Tibial nerve (tissue), 4 donors: ENCODE measurements around the gene ZNF644. TPM values are rescaled to one million over a fixed set of nuclear protein-coding genes. Genes with fewer than 3 reads are reported as not detected.
"Not testable (repeated sequence)": the region's sequence is repeated elsewhere in the genome, so short reads cannot be mapped to it uniquely, and the experiment has no call there.

ENCODE experiments used
- DNase-seq, 2 donors: peaks; one replicate each; pipeline ENCODE4 v3.0.0-alpha.2; 2019; ENCODE audit warnings: low spot score in 2 of 2
- H3K27ac ChIP-seq, 4 donors: fragments of 200-600 bp; sonication (generic) in 3 of 4; one replicate each; pipeline ENCODE4 v1.5.1; 2017 to 2019; ENCODE audit warnings: mild to moderate bottlenecking in 1 of 4
- H3K27me3 ChIP-seq, 2 donors: fragments of 200-600 bp; sonication (generic) in 1 of 2; one replicate each; pipeline versions ENCODE4 v1.5.1 to v1.6.0; 2017 to 2019
- H3K36me3 ChIP-seq, 3 donors: fragments of 200-600 bp; sonication (generic); one replicate each; pipeline ENCODE4 v1.5.1; 2018 to 2019
- H3K4me1 ChIP-seq, 4 donors: fragments of 200-600 bp; sonication (generic) in 3 of 4; one replicate each; pipeline ENCODE4 v1.5.1; 2017 to 2019
- H3K4me3 ChIP-seq, 4 donors: fragments of 200-600 bp; sonication (generic) in 3 of 4; one replicate each; pipeline ENCODE4 v1.5.1; 2017 to 2019; ENCODE audit warnings: mild to moderate bottlenecking in 1 of 4, moderate library complexity in 1 of 4
- H3K9me3 ChIP-seq, 4 donors: fragments of 200-600 bp; sonication (generic) in 3 of 4; one replicate each; pipeline ENCODE4 v1.5.1; 2017 to 2019
- EP300 ChIP-seq, 2 donors: sonication (generic); formaldehyde crosslinking; IDR thresholded peaks; one replicate each; pipeline ENCODE4 v1.6.1; 2017; ENCODE audit warnings: antibody characterized with exemption in 2 of 2, mild to moderate bottlenecking in 1 of 2
- POLR2A ChIP-seq, 2 donors: fragments of 450-650 bp; IDR thresholded peaks; one replicate each; pipeline ENCODE4 v1.6.1; 2017; ENCODE audit warnings: antibody characterized with exemption in 2 of 2, mild to moderate bottlenecking in 2 of 2, moderate library complexity in 2 of 2
- WGBS, 2 donors: methylation state at CpG; one replicate each; pipeline ENCODE4 v1.1.5; 2018; 5-methylcytosine and 5-hydroxymethylcytosine counted together
- total RNA-seq, 4 donors: library from RNA; depleted of rRNA; stranded (reverse); fragments of >200 nt; gene quantifications; one replicate each; pipeline ENCODE4 v1.1.0, GENCODE V29; 2016
- TF ChIP-seq, protein P1 (sequence below), 5 experiments: fragments of 200-600 bp in 3 of 5; fragments of 450-650 bp in 2 of 5; sonication (generic) in 3 of 5; IDR thresholded peaks; one replicate each; pipeline ENCODE4 v1.5.1; 2016 to 2019; ENCODE audit warnings: antibody characterized with exemption in 5 of 5, mild to moderate bottlenecking in 3 of 5, moderate library complexity in 2 of 5

Gene ZNF644
- total RNA-seq, 4 donors from 2014 or later: 43.3 to 97.2 (median 70.8) TPM

DNA sequence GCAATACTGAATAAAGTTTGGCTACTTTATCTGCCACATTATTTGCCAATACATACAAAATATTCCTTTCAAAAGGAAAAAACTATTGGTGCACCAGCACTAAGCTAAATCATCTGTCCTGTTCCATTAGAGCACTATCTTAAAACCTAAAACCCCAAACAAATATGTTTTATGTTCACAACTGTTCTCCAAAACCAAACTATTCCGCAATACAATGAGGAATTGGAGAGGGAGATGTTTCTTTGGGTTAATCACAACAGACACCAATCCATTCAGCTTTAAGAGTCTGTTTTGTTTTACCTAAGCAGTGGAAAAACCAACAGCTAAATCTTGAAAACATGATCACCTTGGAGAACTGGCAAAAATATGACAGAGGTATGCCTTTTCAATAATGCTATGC, 85.1 kb downstream of the ZNF644 start:
- no peak for TF ChIP-seq POLR2A (IDR thresholded peaks at IDR 0.05)
- TF ChIP-seq, protein P1, sequence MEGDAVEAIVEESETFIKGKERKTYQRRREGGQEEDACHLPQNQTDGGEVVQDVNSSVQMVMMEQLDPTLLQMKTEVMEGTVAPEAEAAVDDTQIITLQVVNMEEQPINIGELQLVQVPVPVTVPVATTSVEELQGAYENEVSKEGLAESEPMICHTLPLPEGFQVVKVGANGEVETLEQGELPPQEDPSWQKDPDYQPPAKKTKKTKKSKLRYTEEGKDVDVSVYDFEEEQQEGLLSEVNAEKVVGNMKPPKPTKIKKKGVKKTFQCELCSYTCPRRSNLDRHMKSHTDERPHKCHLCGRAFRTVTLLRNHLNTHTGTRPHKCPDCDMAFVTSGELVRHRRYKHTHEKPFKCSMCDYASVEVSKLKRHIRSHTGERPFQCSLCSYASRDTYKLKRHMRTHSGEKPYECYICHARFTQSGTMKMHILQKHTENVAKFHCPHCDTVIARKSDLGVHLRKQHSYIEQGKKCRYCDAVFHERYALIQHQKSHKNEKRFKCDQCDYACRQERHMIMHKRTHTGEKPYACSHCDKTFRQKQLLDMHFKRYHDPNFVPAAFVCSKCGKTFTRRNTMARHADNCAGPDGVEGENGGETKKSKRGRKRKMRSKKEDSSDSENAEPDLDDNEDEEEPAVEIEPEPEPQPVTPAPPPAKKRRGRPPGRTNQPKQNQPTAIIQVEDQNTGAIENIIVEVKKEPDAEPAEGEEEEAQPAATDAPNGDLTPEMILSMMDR (IDR thresholded peaks at IDR 0.05): no peak
- TF ChIP-seq EP300 (IDR thresholded peaks at IDR 0.05): no peak
- no peaks in the 10 kb centered on the region for H3K27me3 ChIP-seq
- H3K4me3 ChIP-seq: no peak overlapping the region
- DNase-seq: no peak
- H3K9me3 ChIP-seq: no peaks in the 10 kb centered on the region
- H3K36me3 ChIP-seq: peaks cover 0 to 18% (median 0%) of the 10 kb centered on the region in 3 donors
- H3K27ac ChIP-seq: no peak overlapping the region
- peaks cover 0 to 21% (median 5%) of the 10 kb centered on the region in 4 donors for H3K4me1 ChIP-seq
- 93 to 95% methylated on average over 1 of the region's 1 CpG for WGBS, 2 donors

- WGBS, 2 donors: 84 to 86% methylated on average over 4 of the region's 4 CpGs
- TF ChIP-seq POLR2A (IDR thresholded peaks at IDR 0.05) (no peak), EP300 (IDR thresholded peaks at IDR 0.05) (no peak)
- TF ChIP-seq, protein P1 (IDR thresholded peaks at IDR 0.05): no peak
Observed at GRCh38 chr1:90936061-90936460, 85.8 kb downstream of the ZNF644 start.

DNA sequence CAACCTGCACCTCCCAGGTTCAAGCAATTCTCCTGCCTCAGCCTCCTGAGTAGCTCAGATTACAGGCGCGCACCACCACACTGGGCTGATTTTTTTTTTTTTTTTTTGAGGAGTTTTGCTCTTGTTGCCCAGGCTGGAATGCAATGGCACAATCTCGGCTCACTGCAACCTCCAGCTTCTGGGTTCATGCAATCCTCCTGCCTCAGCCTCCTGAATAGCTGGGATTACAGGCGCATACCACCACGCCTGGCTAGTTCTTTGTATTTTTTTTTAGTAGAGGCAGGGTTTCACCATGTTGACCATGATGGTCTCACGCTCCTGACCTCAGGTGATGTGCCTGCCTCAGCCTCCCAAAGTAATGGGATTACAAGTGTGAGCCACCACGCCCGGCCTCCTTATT, 93.6 kb downstream of the ZNF644 start:
- not testable (repeated sequence) for H3K4me3 ChIP-seq, H3K27me3 ChIP-seq, H3K9me3 ChIP-seq, H3K36me3 ChIP-seq, H3K27ac ChIP-seq, DNase-seq
- WGBS, 2 donors: 90 to 99% methylated on average over 8 of the region's 8 CpGs
- peaks cover 0 to 44% (median 7%) of the 10 kb centered on the region in 4 donors for H3K4me1 ChIP-seq

More at GRCh38 chr1:90936061-90936460, 85.8 kb downstream of the ZNF644 start:
- no peak for DNase-seq
- Histone ChIP-seq H3K4me1 (peaks cover 0 to 24% (median 5%) of the 10 kb centered on the region in 4 donors), H3K36me3 (peaks cover 0 to 18% (median 0%) of the 10 kb centered on the region in 3 donors), H3K27ac (no peak overlapping the region), H3K9me3 (no peaks in the 10 kb centered on the region), H3K4me3 (no peak overlapping the region), H3K27me3 (no peaks in the 10 kb centered on the region)

- peaks cover 0 to 48% (median 10%) of the 10 kb centered on the region in 4 donors for H3K4me1 ChIP-seq
- H3K36me3 ChIP-seq, DNase-seq, H3K27ac ChIP-seq, H3K9me3 ChIP-seq, H3K4me3 ChIP-seq, H3K27me3 ChIP-seq: not testable (repeated sequence)
- WGBS, 2 donors: 97 to 99% methylated on average over 5 of the region's 5 CpGs
Observed at GRCh38 chr1:90927674-90928073, 94.2 kb downstream of the ZNF644 start.

GRCh38 chr1:90926971-90927370, 94.9 kb downstream of the ZNF644 start:
- Histone ChIP-seq H3K27me3 (no peaks in the 10 kb centered on the region), H3K4me3 (no peak overlapping the region), H3K9me3 (no peaks in the 10 kb centered on the region), H3K27ac (no peak overlapping the region), H3K36me3 (no peaks in the 10 kb centered on the region), H3K4me1 (peaks cover 0 to 48% (median 10%) of the 10 kb centered on the region in 4 donors)
- TF ChIP-seq EP300 (IDR thresholded peaks at IDR 0.05) (no peak), POLR2A (IDR thresholded peaks at IDR 0.05) (no peak)
- TF ChIP-seq, protein P1 (IDR thresholded peaks at IDR 0.05): no peak
- 67 to 73% methylated on average over 3 of the region's 3 CpGs for WGBS, 2 donors
- DNase-seq: no peak

GRCh38 chr1:90925928-90926869, 95.6 kb downstream of the ZNF644 start:
- H3K9me3 ChIP-seq: no peaks in the 10 kb centered on the region
- H3K36me3 ChIP-seq: no peaks in the 10 kb centered on the region
- DNase-seq: no peak
- no peak overlapping the region for H3K27ac ChIP-seq
- H3K4me3 ChIP-seq: no peak overlapping the region
- 68 to 86% methylated on average over 1 of the region's 1 CpG for WGBS, 2 donors
- H3K4me1 ChIP-seq: peaks cover 0 to 51% (median 12%) of the 10 kb centered on the region in 4 donors
- no peaks in the 10 kb centered on the region for H3K27me3 ChIP-seq
- TF ChIP-seq POLR2A (IDR thresholded peaks at IDR 0.05) (no peak), EP300 (IDR thresholded peaks at IDR 0.05) (no peak)
- TF ChIP-seq, protein P1 (IDR thresholded peaks at IDR 0.05): no peak
